Loucy (cell line): ENCODE data around the gene CORO2B.

Experiments
- H2AFZ ChIP-seq: fragments of 200-600 bp; sonication (generic); 2 replicates; pipeline ENCODE4 v1.6.0; 2016; ENCODE audit warnings: antibody characterized with exemption, mild to moderate bottlenecking, low read length, moderate library complexity
- H3F3A ChIP-seq: fragments of 200-600 bp; 2 replicates; pipeline ENCODE4 v1.6.0; 2016; ENCODE audit warnings: antibody characterized with exemption, low read depth, mild to moderate bottlenecking
- H3K27me3 ChIP-seq: fragments of 200-600 bp; sonication (generic); 2 replicates; pipeline ENCODE4 v1.6.1; 2014; ENCODE audit warnings: low read length, mild to moderate bottlenecking; ENCODE audit not compliant: insufficient read depth, poor library complexity, severe bottlenecking
- H3K36me3 ChIP-seq: fragments of 200-600 bp; sonication (generic); 2 replicates; pipeline ENCODE4 v1.6.1; 2016; ENCODE audit warnings: low read length; ENCODE audit not compliant: insufficient read depth
- H3K4me1 ChIP-seq: fragments of 200-600 bp; sonication (generic); 2 replicates; pipeline ENCODE4 v1.5.1; 2014; ENCODE audit warnings: low read length, mild to moderate bottlenecking; ENCODE audit not compliant: insufficient read depth, poor library complexity, severe bottlenecking
- H3K4me2 ChIP-seq: fragments of 200-600 bp; sonication (generic); 2 replicates; pipeline ENCODE4 v1.6.0; 2014; ENCODE audit warnings: antibody characterized with exemption, low read length, low read depth, mild to moderate bottlenecking; ENCODE audit not compliant: poor library complexity, severe bottlenecking
- H3K4me3 ChIP-seq: fragments of 200-600 bp; sonication (generic); 2 replicates; pipeline ENCODE4 v1.5.1; 2014; ENCODE audit warnings: low read length, mild to moderate bottlenecking, mixed read lengths; ENCODE audit not compliant: poor library complexity, severe bottlenecking
- H3K79me2 ChIP-seq: fragments of 200-600 bp; sonication (generic); 2 replicates; pipeline ENCODE4 v1.6.1; 2014; ENCODE audit warnings: low read length; ENCODE audit not compliant: insufficient read depth
- H3K9ac ChIP-seq: fragments of 200-600 bp; sonication (generic); 2 replicates; pipeline ENCODE4 v1.6.0; 2014; ENCODE audit warnings: mild to moderate bottlenecking, low read depth, low read length, moderate library complexity; ENCODE audit not compliant: poor library complexity, severe bottlenecking
- H3K9me2 ChIP-seq: fragments of 200-600 bp; sonication (generic); replicated peaks from 2 replicates; pipeline ENCODE4 v1.6.1; 2016; ENCODE audit warnings: low read depth, low read length, mixed read lengths
- H3K9me3 ChIP-seq: fragments of 200-600 bp; sonication (generic); 2 replicates; pipeline ENCODE4 v1.6.1; 2014; ENCODE audit warnings: mild to moderate bottlenecking, antibody characterized with exemption, low read length, low read depth; ENCODE audit not compliant: insufficient read depth
- H4K20me1 ChIP-seq: fragments of 200-600 bp; sonication (generic); 2 replicates; pipeline ENCODE4 v1.6.0; 2014; ENCODE audit warnings: antibody characterized with exemption, low read length, mild to moderate bottlenecking; ENCODE audit not compliant: insufficient read depth, poor library complexity, severe bottlenecking
- CTCF ChIP-seq: fragments of 200-600 bp; sonication (generic); conservative IDR thresholded peaks from 2 replicates; pipeline ENCODE4 v1.5.1; 2014; ENCODE audit warnings: mild to moderate bottlenecking, antibody characterized with exemption, low read length
- EZH2phosphoT487 ChIP-seq: fragments of 200-600 bp; IDR thresholded peaks from 2 replicates; pipeline ENCODE4 v1.6.1; 2018; ENCODE audit warnings: antibody characterized with exemption, mild to moderate bottlenecking, moderate library complexity, borderline replicate concordance

Gene CORO2B

DNA sequence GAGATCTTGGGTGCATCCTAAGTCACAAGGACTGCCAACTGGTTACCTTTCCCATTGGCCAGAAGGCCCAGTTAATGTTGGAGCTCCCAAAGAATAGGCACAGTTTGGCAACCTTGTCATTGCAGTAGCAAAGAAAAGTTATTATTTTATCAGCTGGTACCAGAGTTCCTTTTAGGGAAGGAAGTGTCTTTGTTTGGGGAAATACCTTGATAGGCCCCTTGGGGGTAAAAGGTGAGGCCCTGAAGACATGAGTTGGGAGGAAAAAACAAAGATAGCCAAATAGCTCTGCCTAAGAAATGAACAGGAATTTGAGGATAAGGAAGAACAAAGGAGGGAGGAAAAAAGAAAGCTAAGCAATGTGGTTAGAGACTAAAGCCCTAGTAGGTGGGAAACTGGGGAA is 156.1 kb downstream of the CORO2B start:
- Histone ChIP-seq H3K79me2 (no peaks in the 10 kb centered on the region), H3K4me1 (peaks cover 9% of the 10 kb centered on the region), H3K4me3 (no peak overlapping the region)

GRCh38 chr15:68735610-68736009 is 156.8 kb downstream of the CORO2B start:
- Histone ChIP-seq H3F3A (no peaks in the 10 kb centered on the region), H3K27me3 (no peaks in the 10 kb centered on the region), H3K4me1 (peaks cover 9% of the 10 kb centered on the region), H3K79me2 (no peaks in the 10 kb centered on the region), H3K36me3 (no peaks in the 10 kb centered on the region), H4K20me1 (no peaks in the 10 kb centered on the region), H3K4me2 (no peak overlapping the region), H3K9ac (no peak overlapping the region), H3K4me3 (no peak overlapping the region), H3K9me3 (no peaks in the 10 kb centered on the region), H2AFZ (no peak overlapping the region), H3K9me2 (no peaks in the 10 kb centered on the region)
- TF ChIP-seq EZH2phosphoT487: no peak
- no peak for TF ChIP-seq CTCF

More for the DNA sequence above, 156.1 kb downstream of the CORO2B start:
- H2AFZ ChIP-seq: no peak overlapping the region
- H3K9me3 ChIP-seq: no peaks in the 10 kb centered on the region
- H3K27me3 ChIP-seq: no peaks in the 10 kb centered on the region
- H3F3A ChIP-seq: no peaks in the 10 kb centered on the region
- H4K20me1 ChIP-seq: no peaks in the 10 kb centered on the region
- no peak overlapping the region for H3K9ac ChIP-seq
- no peak for TF ChIP-seq CTCF
- no peak for TF ChIP-seq EZH2phosphoT487
- peak overlapping the region; percentile 18 for H3K4me2 ChIP-seq
- H3K36me3 ChIP-seq: no peaks in the 10 kb centered on the region
- no peaks in the 10 kb centered on the region for H3K9me2 ChIP-seq

- TF ChIP-seq CTCF: no peak
- no peak for TF ChIP-seq EZH2phosphoT487
- no peaks in the 10 kb centered on the region for H3K9me3 ChIP-seq
- no peaks in the 10 kb centered on the region for H3K36me3 ChIP-seq
- no peaks in the 10 kb centered on the region for H3K79me2 ChIP-seq
- H3K4me2 ChIP-seq: no peak overlapping the region
- no peak overlapping the region for H3K9ac ChIP-seq
- no peaks in the 10 kb centered on the region for H3K9me2 ChIP-seq
- H3K27me3 ChIP-seq: no peaks in the 10 kb centered on the region
- H3K4me1 ChIP-seq: peaks cover 8% of the 10 kb centered on the region
- no peaks in the 10 kb centered on the region for H3F3A ChIP-seq
- H2AFZ ChIP-seq: no peak overlapping the region
- H4K20me1 ChIP-seq: no peaks in the 10 kb centered on the region
- H3K4me3 ChIP-seq: no peak overlapping the region
Observed at GRCh38 chr15:68739390-68740080, 160.7 kb downstream of the CORO2B start.
